Measurements from ENCODE around the gene SYPL1.

DNA sequence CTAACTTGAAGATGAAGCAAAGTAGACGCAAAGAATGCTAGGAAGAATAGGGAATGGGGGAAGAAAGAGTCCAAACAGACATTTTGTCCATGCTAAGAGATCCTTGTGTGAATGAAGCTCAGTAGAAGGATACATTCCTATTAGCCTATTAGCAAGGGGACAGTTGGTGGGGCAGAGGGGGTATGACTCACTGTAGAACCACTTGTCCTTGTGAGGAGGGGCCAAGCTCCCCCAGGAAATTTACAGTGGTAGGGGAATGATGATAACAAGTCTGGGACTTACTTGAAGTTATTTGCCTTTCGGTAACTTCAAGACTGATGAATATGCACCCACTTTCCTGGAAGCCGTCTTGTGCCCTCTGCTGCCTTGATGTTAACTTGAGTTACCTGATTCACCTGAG lies 17.2 kb upstream of the SYPL1 start:
- TF ChIP-seq EGR1 (IDR thresholded peaks at IDR 0.05) (no peak), EP300 (IDR thresholded peaks at IDR 0.05; ENCODE audit: borderline replicate concordance) (no peak), USF1 (IDR thresholded peaks at IDR 0.05) (no peak), REST (IDR thresholded peaks at IDR 0.05; ENCODE audit: low read depth) (no peak), TCF12 (IDR thresholded peaks at IDR 0.05; ENCODE audit: low read depth) (no peak), TEAD4 (IDR thresholded peaks at IDR 0.05) (no peak), NFIC (IDR thresholded peaks at IDR 0.05) (no peak)
- TF ChIP-seq, protein P1, sequence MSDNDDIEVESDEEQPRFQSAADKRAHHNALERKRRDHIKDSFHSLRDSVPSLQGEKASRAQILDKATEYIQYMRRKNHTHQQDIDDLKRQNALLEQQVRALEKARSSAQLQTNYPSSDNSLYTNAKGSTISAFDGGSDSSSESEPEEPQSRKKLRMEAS (IDR thresholded peaks at IDR 0.05), result no peak

All from Ishikawa (cell line).